Kidney epithelial cell (primary cell): Measurements from ENCODE around the gene PCID2. TPM values are rescaled to one million over a fixed set of nuclear protein-coding genes. Genes with fewer than 3 reads are reported as not detected.
"Not testable (repeated sequence)": the region's sequence is repeated elsewhere in the genome, so short reads cannot be mapped to it uniquely, and the experiment has no call there.

Source experiments
- DNase-seq: peaks from one replicate; pipeline ENCODE4 v3.0.0-alpha.2; 2010; ENCODE audit warnings: low read depth
- H3K27me3 ChIP-seq: 2 replicates; pipeline ENCODE4 v1.6.0; 2011; ENCODE audit warnings: low read length; ENCODE audit not compliant: control insufficient read depth, insufficient read depth
- H3K36me3 ChIP-seq: 2 replicates; pipeline ENCODE4 v1.5.1; 2011; ENCODE audit warnings: low read length; ENCODE audit not compliant: control insufficient read depth, insufficient read depth
- H3K4me3 ChIP-seq: 2 replicates; pipeline ENCODE4 v1.5.1; 2011; ENCODE audit warnings: low read depth, mild to moderate bottlenecking, control low read depth, low read length
- total RNA-seq: library from RNA; depleted of rRNA; stranded (reverse); fragments of >200 nt; gene quantifications from 2 replicates; pipeline ENCODE4 v1.2.3, GENCODE V29; 2015
- TF ChIP-seq, protein P1 (sequence below): IDR thresholded peaks from 2 replicates; pipeline ENCODE4 v1.5.1; 2011; ENCODE audit warnings: mild to moderate bottlenecking, moderate library complexity, low read length, control low read depth, inconsistent platforms; ENCODE audit not compliant: insufficient read depth, poor library complexity, severe bottlenecking

The PCID2 gene
- total RNA-seq = 34.8 and 36.9 TPM in 2 replicates

DNA sequence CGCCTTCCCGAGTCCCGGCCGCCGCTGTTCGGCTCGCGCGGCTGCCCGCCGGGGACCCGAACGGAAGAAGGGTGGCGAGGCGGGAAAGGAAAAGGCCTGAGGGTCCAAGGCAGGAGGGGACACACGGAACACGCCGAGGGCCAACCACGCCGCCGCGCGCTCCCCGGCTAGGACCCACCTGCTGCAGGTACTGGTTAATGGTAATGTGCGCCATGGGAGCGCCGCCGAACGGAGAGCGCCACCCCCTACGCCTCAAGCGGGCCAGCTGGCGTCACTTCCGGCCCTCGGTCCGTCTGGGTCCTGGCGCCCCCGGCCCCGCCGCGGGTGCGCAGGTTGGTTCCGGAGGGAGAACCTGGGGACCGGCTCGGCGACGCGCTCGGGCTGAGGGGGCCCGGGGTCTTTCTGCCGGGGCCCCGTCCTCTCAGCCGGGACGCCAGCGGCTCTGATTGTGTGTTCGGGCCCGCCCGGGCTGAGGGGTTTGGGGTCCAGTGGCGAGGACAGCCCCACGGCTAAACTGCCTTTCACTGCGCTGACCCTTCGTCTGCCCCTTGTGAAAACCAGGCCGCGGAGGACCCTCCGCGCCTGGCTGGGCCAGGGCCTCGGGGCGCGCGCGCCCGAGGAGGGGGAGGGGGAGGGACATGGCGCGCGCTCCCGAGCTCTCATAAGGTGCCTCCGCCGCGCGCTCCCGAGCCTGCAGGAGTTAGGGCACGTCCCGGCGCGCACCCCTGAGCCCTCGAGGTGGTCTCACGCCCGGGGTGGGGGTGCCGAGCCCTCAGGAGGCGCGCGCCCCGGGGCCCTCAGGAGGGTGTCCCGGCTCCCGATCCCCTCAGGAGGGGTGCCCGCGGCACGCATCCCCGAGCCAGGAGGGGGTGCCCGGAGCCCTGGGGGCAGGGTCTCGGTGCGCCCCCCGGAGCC lies at the start of gene PCID2:
PCID2 (minus strand) TSS at position 249 of the 915 bp plus-strand sequence; CDS start at position 214, 35 bp downstream.
- Histone ChIP-seq H3K36me3 (no peaks in the 10 kb centered on the region), H3K4me3 (peak within 1 kb of the TSS; percentile 93), H3K27me3 (no peaks in the 10 kb centered on the region)
- peak; percentile 29 for DNase-seq
- TF ChIP-seq, protein P1, sequence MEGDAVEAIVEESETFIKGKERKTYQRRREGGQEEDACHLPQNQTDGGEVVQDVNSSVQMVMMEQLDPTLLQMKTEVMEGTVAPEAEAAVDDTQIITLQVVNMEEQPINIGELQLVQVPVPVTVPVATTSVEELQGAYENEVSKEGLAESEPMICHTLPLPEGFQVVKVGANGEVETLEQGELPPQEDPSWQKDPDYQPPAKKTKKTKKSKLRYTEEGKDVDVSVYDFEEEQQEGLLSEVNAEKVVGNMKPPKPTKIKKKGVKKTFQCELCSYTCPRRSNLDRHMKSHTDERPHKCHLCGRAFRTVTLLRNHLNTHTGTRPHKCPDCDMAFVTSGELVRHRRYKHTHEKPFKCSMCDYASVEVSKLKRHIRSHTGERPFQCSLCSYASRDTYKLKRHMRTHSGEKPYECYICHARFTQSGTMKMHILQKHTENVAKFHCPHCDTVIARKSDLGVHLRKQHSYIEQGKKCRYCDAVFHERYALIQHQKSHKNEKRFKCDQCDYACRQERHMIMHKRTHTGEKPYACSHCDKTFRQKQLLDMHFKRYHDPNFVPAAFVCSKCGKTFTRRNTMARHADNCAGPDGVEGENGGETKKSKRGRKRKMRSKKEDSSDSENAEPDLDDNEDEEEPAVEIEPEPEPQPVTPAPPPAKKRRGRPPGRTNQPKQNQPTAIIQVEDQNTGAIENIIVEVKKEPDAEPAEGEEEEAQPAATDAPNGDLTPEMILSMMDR = no peak

DNA sequence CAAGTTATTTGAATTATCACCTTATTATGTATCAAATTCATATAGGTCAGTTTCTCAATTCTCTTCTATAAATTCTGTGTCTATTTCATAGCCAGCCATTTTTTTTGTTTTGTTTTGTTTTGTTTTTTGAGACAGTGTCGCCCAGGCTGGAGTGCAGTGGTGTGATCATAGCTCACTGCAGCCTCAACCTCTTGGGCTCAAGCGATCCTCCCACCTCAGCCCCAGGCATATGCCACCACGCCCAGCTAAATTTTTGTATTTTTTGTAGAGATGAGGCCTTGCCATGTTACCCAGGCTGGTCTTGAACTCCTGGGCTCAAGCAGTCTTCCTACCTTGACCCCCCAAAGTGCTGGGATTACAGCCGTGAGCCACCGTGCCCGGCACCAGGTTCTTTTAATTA lies 49.4 kb upstream of the PCID2 start:
- not testable (repeated sequence) for DNase-seq, H3K36me3 ChIP-seq, H3K27me3 ChIP-seq

DNA sequence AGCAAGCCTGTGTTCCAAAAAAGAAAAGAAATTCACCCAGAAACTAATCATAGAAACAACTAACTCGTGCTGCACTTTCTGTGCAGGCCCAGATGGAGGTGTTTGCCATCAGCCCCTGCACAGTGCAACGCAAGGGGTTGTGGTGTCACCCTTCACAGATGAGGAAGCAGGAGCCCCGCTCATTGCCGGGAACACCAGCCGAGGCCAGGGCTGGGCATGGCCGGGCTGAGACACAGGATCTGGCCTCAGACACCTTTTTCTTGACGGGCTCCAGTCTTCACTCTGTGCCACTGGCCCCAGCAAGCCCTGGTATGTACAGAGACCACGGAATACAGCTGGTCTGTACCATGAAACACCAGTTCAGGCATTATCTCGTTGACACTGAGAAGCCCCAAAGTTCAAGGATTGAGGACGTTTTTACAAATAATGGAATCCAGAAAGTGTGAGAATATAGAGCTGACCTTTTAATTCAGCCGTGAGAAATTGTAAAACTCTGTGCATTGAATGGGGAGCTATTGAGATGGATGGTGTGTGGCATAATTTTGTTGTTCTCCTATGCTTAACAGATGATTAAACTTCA lies 44.1 kb upstream of the PCID2 start:
- peaks cover 2% of the 10 kb centered on the region for H3K36me3 ChIP-seq
- no peak for DNase-seq
- no peak overlapping the region for H3K4me3 ChIP-seq
- TF ChIP-seq, protein P1 = no peak
- no peaks in the 10 kb centered on the region for H3K27me3 ChIP-seq

More for the DNA sequence above, 49.4 kb upstream of the PCID2 start:
- H3K4me3 ChIP-seq = not testable (repeated sequence)

DNA sequence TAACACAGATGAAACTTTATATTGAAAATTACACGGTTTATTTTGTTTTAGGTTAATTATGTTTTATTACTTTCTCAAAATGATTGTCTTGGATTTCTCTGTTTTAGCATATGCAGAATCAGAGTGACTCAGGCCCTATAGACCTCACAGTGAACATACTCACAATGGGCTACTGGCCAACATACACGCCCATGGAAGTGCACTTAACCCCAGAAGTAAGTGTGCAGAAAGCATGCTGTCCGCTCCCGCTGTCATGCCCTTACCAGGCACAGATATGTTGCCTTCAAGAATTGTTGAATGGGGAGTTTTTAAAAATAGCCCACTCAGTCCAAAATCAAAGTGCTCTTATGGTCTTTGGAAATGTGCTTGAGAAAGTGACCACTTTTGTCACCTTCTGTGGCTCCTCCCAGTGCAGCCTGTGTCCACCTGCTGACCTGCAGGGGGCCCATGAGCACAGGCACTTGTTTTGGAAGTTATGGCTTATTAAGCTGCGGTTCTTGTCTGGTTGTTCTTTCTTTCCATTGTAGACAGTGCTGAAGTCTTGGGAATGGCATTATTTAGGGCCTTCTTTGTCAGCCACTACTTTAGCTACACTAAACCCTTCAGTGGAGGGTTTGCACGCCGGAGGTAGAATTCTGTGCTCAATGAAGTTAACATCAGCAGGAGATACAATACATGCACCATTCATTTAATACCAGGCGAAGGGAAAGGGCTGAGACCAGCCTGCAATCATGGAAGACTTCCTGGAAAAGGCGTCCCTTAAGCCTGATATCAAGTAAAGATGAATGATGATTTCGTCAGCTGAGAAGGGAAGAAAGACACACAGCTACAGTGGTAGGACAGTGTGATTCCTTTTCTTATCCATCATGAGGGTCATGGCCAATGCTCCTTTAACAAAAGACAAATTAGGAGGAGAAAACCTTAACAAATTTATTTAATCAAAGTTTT lies 37.7 kb upstream of the PCID2 start:
- Histone ChIP-seq H3K27me3 (no peaks in the 10 kb centered on the region), H3K4me3 (no peak overlapping the region), H3K36me3 (peaks cover 1% of the 10 kb centered on the region)
- DNase-seq = no peak
- TF ChIP-seq, protein P1 = peak; percentile 45

DNA sequence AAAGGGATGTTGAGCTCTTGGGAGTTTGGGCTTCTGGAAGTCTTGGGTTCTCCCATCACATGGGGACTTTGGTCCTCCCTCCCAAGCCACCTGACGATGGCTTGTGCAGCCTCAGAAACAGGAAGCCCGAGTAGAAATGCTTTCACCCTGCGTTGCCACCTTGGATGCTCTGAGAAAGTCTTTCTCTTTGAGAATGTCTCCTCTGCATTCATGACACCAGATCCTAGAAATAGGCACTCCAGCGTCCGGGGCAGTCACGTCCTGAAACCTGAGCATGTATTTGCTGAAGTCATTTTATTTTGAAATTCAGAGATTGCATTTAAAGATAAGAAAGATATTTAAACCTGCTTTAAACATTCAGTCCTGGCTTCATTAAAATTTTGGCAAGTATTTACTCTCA lies 35.4 kb upstream of the PCID2 start:
- DNase-seq = no peak
- Histone ChIP-seq H3K4me3 (no peak overlapping the region), H3K36me3 (peaks cover 1% of the 10 kb centered on the region), H3K27me3 (no peaks in the 10 kb centered on the region)
- TF ChIP-seq, protein P1 = no peak

DNA sequence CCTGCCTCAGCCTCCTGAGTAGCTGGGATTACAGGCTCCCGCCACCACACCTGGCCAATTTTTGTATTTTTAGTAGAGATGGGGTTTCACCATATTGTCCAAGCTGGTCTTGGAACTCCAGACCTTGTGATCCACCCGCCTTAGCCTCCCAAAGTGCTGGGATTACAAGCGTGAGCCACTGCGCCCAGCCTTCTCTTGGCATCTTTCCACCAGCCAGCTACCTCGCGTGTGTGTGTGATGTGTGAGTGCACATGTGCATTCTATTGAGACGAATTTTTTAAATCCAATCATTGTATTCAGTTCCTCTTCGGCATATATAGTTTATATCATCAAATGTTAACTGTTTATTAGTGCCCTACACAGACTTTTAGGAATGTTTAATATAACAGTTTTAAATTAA lies 33.2 kb upstream of the PCID2 start:
- not testable (repeated sequence) for H3K4me3 ChIP-seq, H3K36me3 ChIP-seq, DNase-seq, H3K27me3 ChIP-seq
